Limb (tissue), 2 donors: ENCODE results near the gene TMBIM1.
"Not testable (repeated sequence)": the region's sequence is repeated elsewhere in the genome, so short reads cannot be mapped to it uniquely, and the experiment has no call there.

Experiments
- DNase-seq, 2 donors: peaks; one replicate each; pipeline ENCODE4 v3.0.0-alpha.2; 2016; ENCODE audit errors: extremely low spot score in 2 of 2

Gene TMBIM1

DNA sequence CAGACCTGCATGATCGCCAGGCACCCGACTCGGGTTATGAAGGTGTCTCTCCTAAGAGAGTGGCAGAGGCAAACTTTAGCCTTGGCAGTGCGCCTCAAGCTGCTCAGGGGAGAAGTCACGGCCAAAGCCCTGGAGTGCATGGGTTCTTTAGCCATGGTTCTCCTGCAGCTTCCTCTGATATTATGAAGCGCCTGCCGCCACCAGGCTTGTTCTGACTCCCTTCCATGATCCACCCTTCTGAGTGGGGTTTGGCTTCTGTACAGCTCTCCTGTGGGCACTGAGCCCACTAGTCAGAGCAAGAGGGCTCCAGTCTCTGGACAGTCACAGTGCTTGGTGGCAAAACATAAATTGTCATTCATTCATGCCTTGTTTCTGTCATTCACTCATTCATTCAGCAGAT, 25.9 kb upstream of the TMBIM1 start:
- no peak for DNase-seq

DNA sequence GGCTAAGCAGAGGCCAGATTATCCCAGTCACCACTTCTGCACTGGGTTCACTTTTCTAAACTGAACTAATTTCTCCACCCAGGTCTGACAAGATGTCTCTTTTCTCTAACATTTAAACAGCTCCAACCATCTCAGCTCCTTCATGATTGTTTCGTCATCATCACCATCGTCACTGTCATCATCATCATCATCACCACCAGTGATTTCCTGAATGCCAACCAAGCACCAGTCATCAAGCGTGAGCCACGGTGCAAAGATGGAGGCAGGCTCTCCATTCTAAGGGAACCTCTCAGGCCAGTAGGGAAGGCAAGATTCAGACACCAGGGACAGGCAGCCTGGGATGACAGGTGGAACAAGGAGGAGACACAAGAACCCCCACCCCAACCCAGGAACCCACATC, 25.5 kb upstream of the TMBIM1 start:
- no peak for DNase-seq

DNA sequence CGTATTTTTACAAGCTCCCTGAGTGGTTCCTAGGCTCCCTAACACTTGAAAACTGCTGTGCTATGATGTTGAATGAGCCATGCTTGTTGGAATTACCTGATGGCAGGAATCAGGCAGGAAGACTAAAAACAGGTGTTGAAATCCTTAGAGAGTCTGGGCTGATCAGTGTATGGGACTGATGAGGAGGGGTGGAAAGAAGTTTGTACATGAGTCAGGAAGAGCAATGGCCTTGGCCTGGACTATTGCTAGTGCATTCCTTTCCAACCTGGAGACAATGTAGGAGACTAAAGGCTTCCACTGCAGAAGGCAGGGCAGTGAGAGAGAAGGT, 25.0 kb upstream of the TMBIM1 start:
- no peak for DNase-seq

DNA sequence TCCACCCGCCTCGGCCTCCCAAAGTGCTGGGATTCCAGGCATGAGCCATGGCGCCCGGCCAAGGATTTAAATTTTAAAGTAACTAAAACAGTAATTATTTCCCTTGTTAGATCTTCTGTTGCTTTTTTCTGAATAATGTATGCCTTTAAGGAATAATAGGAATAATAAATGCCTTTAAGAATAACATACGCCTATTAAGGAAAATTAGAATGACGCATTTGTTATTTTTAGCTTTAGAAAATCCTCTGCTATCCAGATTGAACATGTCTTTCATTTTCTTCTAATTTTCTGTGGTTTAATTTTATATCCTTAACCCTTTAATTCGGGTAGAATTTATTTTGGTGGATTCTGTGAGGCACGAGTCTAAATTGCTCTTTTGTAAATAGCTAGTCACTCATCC, 23.1 kb upstream of the TMBIM1 start:
- DNase-seq = no peak

DNA sequence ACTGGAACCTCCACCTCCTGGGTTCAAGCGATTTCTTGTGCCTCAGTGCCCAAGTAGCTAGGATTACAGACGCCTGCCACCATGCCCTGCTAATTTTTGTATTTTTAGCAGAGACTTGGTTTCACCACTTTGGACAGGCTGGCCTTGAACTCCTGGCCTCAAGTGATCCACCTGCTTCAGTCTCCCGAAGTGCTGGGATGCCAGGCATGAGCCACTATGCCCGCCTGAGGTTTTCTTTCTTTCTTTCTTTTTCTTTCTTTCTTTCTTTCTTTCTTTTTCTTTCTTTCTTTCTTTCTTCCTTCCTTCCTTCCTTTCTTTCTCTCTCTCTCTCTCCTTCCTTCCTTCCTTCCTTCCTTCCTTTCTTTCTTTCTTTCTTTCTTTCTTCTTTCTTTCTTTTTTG, 22.5 kb upstream of the TMBIM1 start:
- not testable (repeated sequence) for DNase-seq

DNA sequence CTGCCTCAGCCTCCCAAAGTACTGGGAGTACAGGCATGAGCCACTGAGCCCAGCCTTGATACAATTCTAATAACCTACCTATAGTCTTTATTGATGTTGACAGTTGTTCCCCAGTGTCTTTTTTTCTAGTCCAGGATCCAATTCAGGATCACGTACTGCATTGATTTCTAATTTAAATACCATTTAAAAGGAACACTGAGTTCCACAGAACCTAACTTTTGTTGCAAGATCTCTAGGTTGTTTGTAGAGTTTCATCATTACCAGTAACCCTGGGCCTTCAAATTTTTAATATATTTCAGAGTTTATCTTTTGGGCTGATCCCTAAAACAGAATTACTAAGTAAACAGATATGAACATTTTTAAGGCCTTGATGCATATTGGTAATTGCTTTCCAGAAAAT, 21.1 kb upstream of the TMBIM1 start:
- DNase-seq = no peak

DNA sequence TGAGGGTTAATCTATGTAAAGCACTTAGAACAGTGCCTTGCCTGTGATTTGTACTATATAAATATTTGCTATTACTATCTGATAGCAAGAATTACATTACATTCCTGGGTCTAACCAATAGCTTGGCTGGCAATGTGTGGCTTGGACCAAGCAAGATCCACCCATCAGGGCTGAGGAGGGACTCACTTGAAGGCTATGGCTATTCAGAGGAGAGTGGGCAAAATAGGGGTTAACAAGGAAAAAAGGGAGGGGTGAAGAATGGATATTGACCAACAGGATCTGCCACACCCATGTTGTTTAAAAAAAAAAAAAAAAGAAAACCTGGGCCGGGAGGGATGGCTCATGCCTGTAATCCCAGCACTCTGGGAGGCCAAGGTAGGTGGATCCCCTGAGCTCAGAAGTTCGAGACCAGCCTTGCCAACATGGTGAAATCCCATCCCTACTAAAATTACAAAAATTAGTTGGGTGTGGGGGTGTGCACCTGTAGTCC, 20.0 kb upstream of the TMBIM1 start:
- DNase-seq = no peak

DNA sequence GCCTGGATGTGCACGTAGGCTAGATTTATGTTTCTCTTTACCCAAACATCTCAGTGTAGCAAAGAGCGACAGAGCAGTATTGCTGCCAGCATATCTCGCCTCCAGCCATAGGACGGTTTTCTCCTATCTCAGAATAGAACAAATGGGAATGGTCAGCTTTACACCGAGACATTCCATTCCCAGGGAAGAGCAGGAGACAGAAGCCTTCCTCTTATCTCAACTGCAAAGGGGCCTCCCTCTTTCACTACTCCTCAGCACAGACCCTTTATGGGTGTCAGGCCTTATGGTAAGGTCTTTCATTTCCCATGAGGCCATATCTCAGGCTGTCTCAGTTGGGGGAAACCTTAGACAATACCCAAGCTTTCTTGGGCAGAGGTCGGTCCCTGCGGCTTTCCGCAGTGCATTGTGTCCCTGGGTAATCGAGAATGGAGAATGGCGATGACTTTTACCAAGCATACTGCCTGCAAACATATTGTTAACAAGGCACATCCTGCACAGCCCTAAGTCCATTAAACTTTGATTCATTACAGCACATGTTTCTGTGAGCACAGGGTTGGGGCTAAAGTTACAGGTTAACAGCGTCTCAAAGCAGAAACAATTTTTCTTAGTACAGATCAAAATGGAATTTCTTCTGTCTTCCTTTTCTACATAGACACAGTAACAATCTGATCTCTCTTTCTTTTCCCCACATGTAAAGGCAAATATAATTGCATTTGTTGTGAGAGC, 19.4 kb upstream of the TMBIM1 start:
- not testable (repeated sequence) for DNase-seq

DNA sequence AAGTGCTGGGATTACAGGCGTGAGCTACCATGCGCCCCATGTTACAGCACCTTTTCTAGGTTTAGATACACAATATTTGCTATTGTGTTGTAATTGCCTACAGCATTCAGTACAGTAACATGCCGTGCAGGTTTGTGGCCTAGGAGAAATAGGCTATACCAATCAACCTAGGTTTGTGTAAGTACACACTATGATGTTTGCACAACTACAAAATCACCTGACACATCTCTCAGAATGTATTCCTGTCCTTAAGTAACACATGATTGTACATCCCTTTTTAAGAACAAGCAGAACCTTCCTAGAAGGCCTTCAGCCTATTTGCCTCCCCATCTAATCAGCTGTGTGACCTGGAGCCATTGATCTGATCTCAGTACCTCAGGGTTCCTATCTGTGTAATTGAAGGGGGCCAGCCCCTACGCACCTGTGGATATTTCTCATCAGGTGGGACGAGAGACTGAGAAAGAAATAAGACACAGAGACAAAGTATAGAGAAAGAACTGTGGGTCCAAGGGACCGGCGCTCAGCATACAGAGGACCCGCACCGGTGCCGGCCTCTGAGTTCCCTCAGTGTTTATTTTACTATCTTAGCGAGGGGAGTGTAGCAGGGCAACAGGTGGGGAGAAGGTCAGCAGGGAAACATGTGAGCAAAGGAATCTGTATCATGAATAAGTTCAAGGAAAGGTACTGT, 18.7 kb upstream of the TMBIM1 start:
- no peak for DNase-seq

DNA sequence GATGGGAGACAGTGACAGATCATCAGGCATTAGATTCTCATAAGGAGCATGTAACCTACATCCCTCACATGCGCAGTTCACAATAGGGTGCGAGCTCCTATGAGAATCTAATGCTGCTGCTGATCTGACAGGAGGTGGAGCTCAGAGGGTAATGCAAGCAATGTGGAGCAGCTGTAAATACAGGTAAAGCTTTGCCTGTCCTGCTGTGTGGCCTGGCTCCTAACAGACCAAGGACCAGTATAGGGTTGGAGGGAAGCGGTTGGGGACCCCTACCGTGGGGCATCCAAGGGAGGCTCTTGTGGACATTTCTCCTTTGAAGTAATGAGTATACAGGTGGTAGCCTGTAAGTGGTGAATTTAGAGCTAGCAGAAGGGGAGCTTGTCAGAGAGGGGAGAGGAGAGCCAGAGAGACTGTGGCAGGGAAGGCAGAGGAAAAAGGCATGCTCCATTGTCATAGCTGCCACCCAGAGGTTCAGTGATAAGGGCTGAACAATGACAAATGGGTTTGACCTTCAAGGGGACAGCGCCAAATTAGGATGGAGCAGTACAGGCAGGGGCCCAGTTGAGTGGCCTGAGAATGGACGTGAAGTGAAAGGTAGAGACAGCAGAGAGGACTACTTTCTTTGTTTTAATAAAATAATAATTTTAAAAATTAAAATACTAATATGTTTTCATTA, 15.2 kb upstream of the TMBIM1 start:
- no peak for DNase-seq

DNA sequence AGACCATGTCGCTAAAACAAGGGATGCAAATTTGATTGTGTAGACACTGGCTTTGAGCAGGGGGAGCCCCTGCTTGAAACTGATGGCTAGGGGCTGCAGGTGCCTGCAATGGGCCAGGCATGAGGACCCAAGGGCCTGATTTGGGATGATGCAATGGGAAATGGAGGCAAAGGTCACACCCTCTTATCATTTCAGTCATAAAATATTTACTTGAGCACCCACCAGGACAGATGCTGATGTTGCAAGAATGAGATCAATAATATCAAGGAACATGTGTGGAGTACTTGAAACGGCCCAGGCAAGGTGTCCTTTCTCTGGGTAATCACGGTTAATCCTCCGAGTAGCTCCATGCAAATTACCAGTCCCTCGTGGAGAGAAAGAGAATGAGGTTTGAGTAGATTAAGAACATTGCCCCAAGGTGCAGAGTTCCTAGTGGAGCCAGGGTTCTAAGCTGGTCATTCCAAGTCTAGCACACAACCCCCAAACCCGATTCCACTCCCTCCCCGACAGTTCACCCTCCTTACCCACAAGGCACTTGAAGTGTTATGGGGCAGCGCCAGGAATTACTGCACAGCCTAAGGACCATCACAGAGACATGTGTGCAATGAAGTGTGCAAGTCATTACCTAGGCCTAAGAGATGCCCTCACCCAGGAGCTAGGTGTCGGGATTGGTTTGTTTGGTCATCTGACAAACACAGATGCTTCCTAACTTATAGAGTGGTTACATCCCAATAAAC, 14.0 kb upstream of the TMBIM1 start:
- no peak for DNase-seq

DNA sequence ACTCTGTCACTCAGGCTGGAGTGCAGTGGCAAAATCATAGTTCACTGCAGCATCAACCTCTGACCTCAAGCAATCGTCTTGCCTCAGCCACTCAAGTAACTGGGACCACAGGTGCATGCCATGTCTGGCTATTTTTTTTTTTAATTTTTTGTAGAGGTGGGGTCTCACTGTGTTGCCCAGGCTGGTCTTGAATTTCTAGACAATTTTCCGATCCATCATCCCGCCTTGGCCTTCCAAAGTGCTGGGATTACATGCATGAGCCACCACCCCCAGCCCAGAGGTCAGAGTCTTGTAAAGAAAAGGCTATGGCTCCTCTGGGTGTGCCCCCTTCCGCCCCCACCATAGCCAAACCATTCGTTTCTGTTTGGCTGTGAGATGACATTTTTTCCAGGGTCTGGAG, 13.1 kb upstream of the TMBIM1 start:
- no peak for DNase-seq

DNA sequence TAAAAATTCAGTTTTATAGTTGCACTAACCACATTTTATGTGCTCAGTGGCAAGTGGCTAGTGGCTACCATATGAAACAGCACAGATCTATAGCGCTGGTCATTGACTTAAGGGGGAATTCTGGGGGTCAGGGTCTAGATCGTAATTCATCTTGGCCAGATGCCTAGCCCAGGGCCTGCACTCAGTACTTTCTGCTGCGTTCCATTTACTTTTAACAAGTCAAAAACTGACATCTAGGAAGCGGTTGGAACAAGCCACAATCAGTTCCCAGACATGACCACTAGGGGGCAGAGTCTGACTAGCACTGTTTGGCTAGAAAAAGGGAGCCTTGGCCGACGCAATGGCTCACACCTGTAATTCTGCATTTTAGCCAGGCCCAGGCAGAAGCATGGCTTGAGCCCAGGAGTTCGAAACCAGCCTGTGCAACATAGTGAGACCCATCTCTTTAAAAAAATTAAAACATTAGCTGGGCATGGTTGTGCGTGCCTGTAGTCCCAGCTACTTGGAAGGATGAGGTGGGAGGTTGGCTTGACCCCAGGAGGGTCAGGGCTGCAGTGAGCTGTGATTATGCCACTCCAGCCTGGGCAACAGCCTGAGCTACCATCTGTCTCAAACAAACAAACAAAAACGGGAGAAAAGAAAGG, 9.0 kb upstream of the TMBIM1 start:
- peak; percentile 87 to 88 for DNase-seq

DNA sequence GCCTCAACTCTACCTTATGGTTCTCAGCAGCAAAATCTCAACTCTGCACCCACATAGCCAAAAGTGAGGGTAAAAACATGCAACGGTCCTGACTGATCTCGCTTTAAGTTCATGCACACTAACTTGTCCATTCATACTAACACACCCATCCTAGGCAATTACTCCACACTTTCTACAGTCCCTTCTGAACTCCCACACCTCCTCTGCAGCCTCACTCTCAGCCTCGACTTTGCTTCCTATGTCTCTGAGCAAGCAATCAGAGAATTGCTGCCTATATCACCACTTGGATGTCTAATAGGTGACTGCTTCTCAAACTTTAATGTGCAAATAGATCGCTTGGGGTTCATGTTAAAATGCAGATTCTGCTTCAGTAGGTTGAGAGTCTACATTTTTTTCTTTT, 7.8 kb upstream of the TMBIM1 start:
- no peak for DNase-seq

DNA sequence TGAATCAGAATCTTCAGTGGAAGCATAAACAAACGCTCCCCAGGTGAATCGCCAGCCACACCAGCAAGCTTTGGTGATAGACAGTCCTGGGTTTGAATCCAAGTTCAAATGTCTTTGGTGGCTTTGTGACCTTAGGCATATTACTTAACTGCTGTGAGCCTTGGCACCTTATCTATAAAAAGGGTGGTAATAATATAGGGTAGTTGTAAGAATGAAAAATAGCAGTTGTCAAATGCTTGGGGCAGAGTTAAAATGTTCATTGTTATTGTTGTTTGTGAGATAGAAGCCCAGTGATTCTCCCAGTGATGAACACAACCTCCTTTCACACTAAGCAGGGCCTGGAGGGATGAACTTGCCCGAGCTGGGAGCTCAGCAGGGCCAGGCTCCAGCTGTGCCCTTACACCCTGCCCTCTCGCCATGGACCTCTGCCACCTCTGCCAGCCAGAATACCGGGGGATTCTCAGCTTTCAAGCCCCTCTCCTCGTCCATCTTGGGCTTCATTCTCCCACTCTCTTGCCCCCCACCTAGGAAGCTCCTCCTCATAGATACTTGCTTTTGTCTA, 6.1 kb upstream of the TMBIM1 start:
- DNase-seq = no peak

DNA sequence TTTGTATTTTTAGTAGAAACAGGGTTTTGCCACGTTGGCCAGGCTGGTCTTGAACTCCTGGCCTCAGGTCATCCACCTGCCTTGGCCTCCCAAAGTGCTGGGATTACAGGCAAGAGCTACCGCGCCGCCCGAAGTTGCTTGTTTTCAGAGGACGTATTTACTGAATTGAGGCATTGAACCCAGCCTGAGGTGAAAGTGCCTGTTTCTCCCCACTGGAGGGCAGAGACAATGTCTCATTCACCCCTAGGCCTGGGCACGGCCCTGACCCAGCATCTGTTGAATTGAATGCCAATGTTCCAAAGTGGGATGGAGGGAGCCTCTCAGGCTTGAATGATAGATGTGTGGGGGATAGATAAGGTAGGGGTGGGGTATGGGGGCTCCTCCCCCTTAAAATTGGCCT, 4.5 kb upstream of the TMBIM1 start:
- no peak for DNase-seq

DNA sequence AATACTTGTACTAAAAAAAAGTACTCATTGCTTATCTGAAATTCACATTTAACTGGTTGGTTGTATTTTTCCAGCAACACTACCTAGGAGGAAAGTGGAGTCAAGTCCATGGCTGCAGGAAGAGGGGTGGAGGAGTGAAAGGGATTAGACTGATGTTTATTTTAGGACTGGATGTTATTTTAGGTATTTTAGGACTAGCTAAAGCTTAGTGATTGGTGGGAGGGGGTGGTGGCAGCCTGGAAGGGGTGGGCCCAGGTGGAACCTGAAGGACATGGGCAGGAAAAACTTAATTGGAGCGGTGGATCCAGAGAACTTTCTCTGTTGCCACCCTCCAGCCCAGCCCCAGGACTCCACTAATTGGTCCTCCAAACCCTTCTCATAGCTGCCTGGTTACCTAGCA, 3.9 kb upstream of the TMBIM1 start:
- DNase-seq = no peak

DNA sequence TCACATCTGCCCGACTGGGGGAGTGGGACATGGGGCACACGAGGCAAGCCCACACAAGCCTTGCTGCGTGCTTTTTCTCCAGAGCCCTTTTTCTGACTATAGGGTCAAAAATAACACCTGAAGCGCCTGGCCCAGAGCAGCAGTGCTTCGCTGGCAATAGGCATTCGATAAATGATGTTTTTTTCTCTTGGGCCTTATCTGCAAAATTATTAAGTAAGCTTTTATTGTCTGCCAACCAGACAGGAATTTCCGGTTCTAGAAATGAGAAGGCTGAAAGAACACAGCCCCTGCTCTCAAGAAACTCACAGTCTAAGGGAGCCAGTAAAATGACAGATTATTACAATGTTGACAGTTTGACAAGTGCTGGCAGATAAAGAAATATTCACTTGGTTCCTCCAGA, 2.7 kb upstream of the TMBIM1 start:
- DNase-seq = no peak

DNA sequence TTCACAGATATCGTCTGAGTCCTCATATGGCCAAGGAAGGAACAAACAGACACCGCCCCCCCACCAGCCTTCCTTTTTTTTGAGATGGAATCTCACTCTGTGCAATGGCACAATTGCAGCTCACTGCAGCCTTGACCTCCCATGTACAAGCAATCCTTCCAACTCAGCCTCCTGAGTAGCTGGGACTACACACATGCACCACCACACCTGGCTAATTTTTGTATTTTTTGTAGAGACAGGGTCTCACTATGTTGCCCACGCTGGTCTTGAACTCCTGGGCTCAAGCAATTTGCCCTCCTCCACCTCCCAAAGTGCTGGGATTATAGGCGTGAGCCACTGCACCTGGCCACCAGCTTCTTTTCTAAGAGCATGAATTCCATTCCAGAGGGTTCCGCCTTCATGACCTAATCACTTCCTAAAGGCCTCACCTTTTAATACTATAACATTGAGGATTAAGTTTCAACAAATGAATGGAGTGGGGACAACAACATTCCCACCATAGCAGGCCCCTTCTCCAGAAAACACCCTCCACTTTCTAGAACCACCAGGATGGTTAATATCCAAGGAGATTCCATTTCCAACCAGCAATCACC, 2.2 kb upstream of the TMBIM1 start:
- DNase-seq = no peak

DNA sequence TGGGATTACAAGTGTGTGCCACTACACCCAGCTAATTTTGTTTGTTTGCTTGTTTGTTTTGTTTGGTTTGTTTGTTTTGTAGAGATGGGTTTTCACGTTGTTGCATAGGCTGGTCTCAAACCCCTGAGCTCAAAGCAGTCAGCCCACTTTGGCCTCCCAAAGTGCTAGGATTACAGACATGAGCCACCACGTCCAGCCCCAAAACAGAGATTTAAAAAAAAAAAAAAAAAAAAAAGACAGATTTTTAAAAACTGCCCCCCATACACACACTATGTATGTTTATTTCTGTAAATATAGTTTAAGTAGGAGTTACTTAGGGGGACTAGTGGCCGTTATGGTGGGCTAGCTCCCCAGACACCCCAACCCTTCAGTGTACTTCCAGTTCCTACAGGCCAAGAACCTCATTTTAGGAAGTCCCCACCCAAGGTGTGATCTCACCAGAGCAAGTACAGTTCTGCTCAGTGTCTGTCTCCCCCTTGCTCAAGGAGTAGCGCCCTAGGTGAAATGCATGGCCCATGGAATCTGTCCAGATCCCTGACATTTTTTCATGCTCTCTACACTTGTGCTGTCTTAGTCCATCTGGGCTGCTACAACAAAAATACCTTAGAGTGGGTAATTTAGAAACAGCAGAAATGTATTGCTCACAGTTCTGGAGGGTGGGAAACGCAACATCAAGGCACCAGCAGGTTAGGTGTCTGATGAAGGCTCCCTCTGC, 1.6 kb upstream of the TMBIM1 start:
- no peak for DNase-seq
